Measurements from ENCODE around the gene DNAJC4.

The DNAJC4 gene

GRCh38 chr11:64230171-64230984 lies at the start of gene DNAJC4:
DNAJC4 (plus strand) TSS chr11:64230548; CDS start chr11:64230855, 307 bp downstream.
- DNase-seq, result peak; percentile 85

- no peak for DNase-seq
Observed at GRCh38 chr11:64180891-64181290, 49.5 kb upstream of the DNAJC4 start.

- DNase-seq, result peak; percentile 89
Observed at GRCh38 chr11:64181506-64182411, 48.6 kb upstream of the DNAJC4 start.

GRCh38 chr11:64183890-64184289 lies 46.5 kb upstream of the DNAJC4 start:
- DNase-seq, result no peak

GRCh38 chr11:64185175-64185692 lies 45.1 kb upstream of the DNAJC4 start:
- peak; percentile 55 for DNase-seq

GRCh38 chr11:64185693-64186491 lies 44.5 kb upstream of the DNAJC4 start, which contains the start of gene STIP1:
STIP1 (plus strand) TSS chr11:64186171; CDS start chr11:64186262, 91 bp downstream.
- DNase-seq, result peak; percentile 100

GRCh38 chr11:64186492-64187165 lies 43.7 kb upstream of the DNAJC4 start:
- DNase-seq, result no peak

- DNase-seq, result no peak
Observed at GRCh38 chr11:64192434-64192833, 37.9 kb upstream of the DNAJC4 start.

GRCh38 chr11:64196626-64197025 lies 33.7 kb upstream of the DNAJC4 start:
- DNase-seq, result peak; percentile 67

- DNase-seq, result peak; percentile 72
Observed at GRCh38 chr11:64198511-64198910, 31.8 kb upstream of the DNAJC4 start.

- no peak for DNase-seq
Observed at GRCh38 chr11:64201543-64201942, 28.8 kb upstream of the DNAJC4 start.

GRCh38 chr11:64202992-64203391 lies 27.4 kb upstream of the DNAJC4 start:
- no peak for DNase-seq

- DNase-seq, result no peak
Observed at GRCh38 chr11:64203421-64204079, 26.8 kb upstream of the DNAJC4 start.

GRCh38 chr11:64204080-64204440 lies 26.3 kb upstream of the DNAJC4 start:
- no peak for DNase-seq

- peak; percentile 91 for DNase-seq
Observed at GRCh38 chr11:64204464-64204989, 25.8 kb upstream of the DNAJC4 start.

- peak; percentile 81 for DNase-seq
Observed at GRCh38 chr11:64206457-64207255, 23.7 kb upstream of the DNAJC4 start, which contains the start of gene FERMT3. FERMT3 (plus strand) TSS chr11:64206721; CDS start chr11:64207365, 644 bp downstream.

GRCh38 chr11:64207256-64208085 lies 22.9 kb upstream of the DNAJC4 start:
- DNase-seq, result peak; percentile 92

- DNase-seq, result no peak
Observed at GRCh38 chr11:64208086-64208795, 22.1 kb upstream of the DNAJC4 start.
